HepG2 (cell line): ENCODE data around the gene PCDHA9. TPM values are rescaled to one million over a fixed set of nuclear protein-coding genes. Genes with fewer than 3 reads are reported as not detected.

Experiments
- ATAC-seq: fragments of 200-7000 bp; cut with Tn5 transposase; 3 replicates; pipeline ENCODE4 v1.9.1; 2020; ENCODE audit warnings: mild to moderate bottlenecking, moderate library complexity
- BruUV-seq: library from RNA; stranded (reverse); fragments of 400-500 nt; replicated peaks from 2 replicates; lab custom pipeline; 2021; lab: Mats Ljungman, UMichigan
- CTCF ChIA-PET: fragments of 300-600 bp; formaldehyde crosslinking; extraction: SDS; loops from one replicate; lab custom pipeline; 2021; ENCODE audit warnings: low total read pairs, inconsistent platforms, low intra/inter-chr PET ratio; lab: Yijun Ruan, JAX
- POLR2A ChIA-PET: fragments of 350-600 bp; sonication (Branson Sonifier 250); formaldehyde crosslinking; loops from one replicate; lab custom pipeline; 2020; ENCODE audit warnings: antibody characterized with exemption, inconsistent platforms; lab: Yijun Ruan, JAX
- DNase-seq: peaks from one replicate; pipeline ENCODE4 v3.0.0-alpha.2; 2015; ENCODE audit warnings: low spot score
- FAIRE-seq: peaks from 3 replicates; lab custom pipeline; 2011; peaks lifted over from hg19 to GRCh38; lab: Jason Lieb, UNC
- H2AFZ ChIP-seq: one replicate; pipeline ENCODE4 v1.6.1; 2011; ENCODE audit warnings: low read length, inconsistent platforms
- H3K27ac ChIP-seq: fragments of 300-600 bp; 3 replicates; pipeline ENCODE4 v1.8.0; 2011; ENCODE audit warnings: mixed run types, mild to moderate bottlenecking, mixed read lengths, low read length, inconsistent platforms; ENCODE audit not compliant: insufficient read depth; ENCODE audit errors: extremely low read length
- H3K27me3 ChIP-seq, 2 experiments: fragments of 200-600 bp in 1 of 2; 2 replicates in 1 of 2; 3 replicates in 1 of 2; pipeline versions ENCODE4 v1.6.0 to v1.8.0; 2011; ENCODE audit warnings: low read length in 2 of 2, mild to moderate bottlenecking in 2 of 2, moderate library complexity in 2 of 2, inconsistent platforms in 1 of 2; ENCODE audit not compliant: insufficient read depth in 2 of 2, control insufficient read depth in 1 of 2
- H3K36me3 ChIP-seq, 2 experiments: fragments of 200-600 bp in 1 of 2; replicated peaks in 1 of 2; 2 replicates in 1 of 2; 3 replicates in 1 of 2; pipeline versions ENCODE4 v1.5.1 to v1.8.0; 2011; ENCODE audit warnings: low read length in 2 of 2, inconsistent platforms in 1 of 2; ENCODE audit not compliant: insufficient read depth in 2 of 2, control insufficient read depth in 1 of 2
- H3K4me1 ChIP-seq: 2 replicates; pipeline ENCODE4 v1.5.1; 2012; ENCODE audit warnings: low read length, inconsistent platforms; ENCODE audit not compliant: insufficient read depth
- H3K4me2 ChIP-seq: 2 replicates; pipeline ENCODE4 v1.6.0; 2011; ENCODE audit warnings: low read depth, low read length, inconsistent platforms
- H3K4me3 ChIP-seq, 3 experiments: fragments of 200-600 bp in 1 of 3; sonication (generic), shearing (Covaris generic) in 1 of 3; replicated peaks in 1 of 3; 2 replicates each; pipeline ENCODE4 v1.5.1; 2011 to 2016; ENCODE audit warnings: low read length in 3 of 3, inconsistent platforms in 2 of 3, low read depth in 2 of 3, mild to moderate bottlenecking in 2 of 3, control low read depth in 1 of 3, mixed read lengths in 1 of 3; ENCODE audit not compliant: insufficient read depth in 1 of 3
- H3K79me2 ChIP-seq: one replicate; pipeline ENCODE4 v1.6.1; 2011; ENCODE audit warnings: low read length, inconsistent platforms; ENCODE audit not compliant: insufficient read depth
- H3K9ac ChIP-seq: 2 replicates; pipeline ENCODE4 v1.6.0; 2011; ENCODE audit warnings: mild to moderate bottlenecking, low read depth, low read length, inconsistent platforms; ENCODE audit not compliant: insufficient read depth
- H3K9me3 ChIP-seq: 2 replicates; pipeline ENCODE4 v1.5.1; 2012; ENCODE audit warnings: mild to moderate bottlenecking, low read length
- H4K20me1 ChIP-seq: 2 replicates; pipeline ENCODE4 v1.6.0; 2011; ENCODE audit warnings: inconsistent platforms, mild to moderate bottlenecking, low read length, moderate library complexity; ENCODE audit not compliant: insufficient read depth
- EED ChIP-seq: sonication (generic); formaldehyde crosslinking; IDR thresholded peaks from 2 replicates; pipeline ENCODE4 v1.5.0; 2020; ENCODE audit warnings: mild to moderate bottlenecking, missing genetic modification reagents
- MTF1 ChIP-seq: sonication (generic); formaldehyde crosslinking; IDR thresholded peaks from 2 replicates; pipeline ENCODE4 v1.5.0; 2020; ENCODE audit warnings: missing genetic modification reagents
- PITX1 ChIP-seq: sonication (generic); formaldehyde crosslinking; IDR thresholded peaks from 2 replicates; pipeline ENCODE4 v1.5.1; 2020; ENCODE audit warnings: mild to moderate bottlenecking, missing genetic modification reagents
- SNAI1 ChIP-seq: sonication (generic); formaldehyde crosslinking; IDR thresholded peaks from 2 replicates; pipeline ENCODE4 v1.5.0; 2020; ENCODE audit warnings: mild to moderate bottlenecking, missing genetic modification reagents, borderline replicate concordance
- U2AF1 ChIP-seq: fragments of 200-400 bp; formaldehyde crosslinking; optimal IDR thresholded peaks from 2 replicates; pipeline ENCODE3; 2017; ENCODE audit warnings: mild to moderate bottlenecking, low read depth, low read length
- ZBTB2 ChIP-seq: sonication (generic); formaldehyde crosslinking; IDR thresholded peaks from 2 replicates; pipeline ENCODE4 v1.8.0; 2022; ENCODE audit warnings: low read depth, missing genetic modification reagents
- ZNF276 ChIP-seq: sonication (generic); formaldehyde crosslinking; IDR thresholded peaks from 2 replicates; pipeline ENCODE4 v1.4.0; 2020; ENCODE audit warnings: mild to moderate bottlenecking, low read depth, missing genetic modification reagents
- ZNF44 ChIP-seq: sonication (generic); formaldehyde crosslinking; IDR thresholded peaks from 2 replicates; pipeline ENCODE4 v1.5.1; 2020; ENCODE audit warnings: mild to moderate bottlenecking, missing genetic modification reagents
- ZNF609 ChIP-seq: sonication (generic); formaldehyde crosslinking; IDR thresholded peaks from 2 replicates; pipeline ENCODE4 v1.4.0; 2020; ENCODE audit warnings: mild to moderate bottlenecking, missing genetic modification reagents, borderline replicate concordance
- ZNF710 ChIP-seq: sonication (generic); formaldehyde crosslinking; IDR thresholded peaks from 2 replicates; pipeline ENCODE4 v1.5.0; 2020; ENCODE audit warnings: mild to moderate bottlenecking, missing genetic modification reagents, borderline replicate concordance
- WGBS: methylation state at CpG from one replicate; pipeline ENCODE4 v1.1.6; 2017; ENCODE audit warnings: low lambda C conversion rate; 5-methylcytosine and 5-hydroxymethylcytosine counted together
- in situ Hi-C: cut with HindIII; loops from 2 replicates; pipeline ENCODE4 v1.10.0; 2017; ENCODE audit warnings: low pct_unique_long_range_greater_than_20kb; ENCODE audit not compliant: extremely low pct_ligation_motif_present
- intact Hi-C: fragments of 100-400 bp; cut with micrococcal nuclease; formaldehyde crosslinking; loops from one replicate; pipeline ENCODE4 v1.10.0; 2022; ENCODE audit not compliant: unreplicated experiment
- polyA plus RNA-seq, 8 experiments: library from polyadenylated mRNA; depleted of rRNA in 3 of 8; stranded (reverse) in 7 of 8; unstranded in 1 of 8; fragments of >200 nt; fragmentation: Illumina TruSeq in 4 of 8; extraction: Trizol in 4 of 8; gene quantifications; 2 replicates each; pipeline versions ENCODE4 v1.2.1 to v1.2.3, GENCODE V29; 2011 to 2016; ENCODE audit warnings: low read depth in 4 of 8, missing spikeins in 1 of 8, mixed read lengths in 1 of 8; ENCODE audit not compliant: insufficient read depth in 1 of 8
- total RNA-seq, 5 experiments: library from RNA; depleted of rRNA; stranded (reverse); fragments of >200 nt; fragmentation: Illumina TruSeq; extraction: Trizol; gene quantifications; 2 replicates each; pipeline ENCODE4 v1.2.3, GENCODE V29; 2016; ENCODE audit warnings: low read depth in 1 of 5

PCDHA9 gene
- total and polyA plus RNA-seq, 2 of the 13 experiments (the other 11 are each of a cell fraction or from before 2014, with no cell fraction given), result 0.03 TPM; not detected in 1

DNA sequence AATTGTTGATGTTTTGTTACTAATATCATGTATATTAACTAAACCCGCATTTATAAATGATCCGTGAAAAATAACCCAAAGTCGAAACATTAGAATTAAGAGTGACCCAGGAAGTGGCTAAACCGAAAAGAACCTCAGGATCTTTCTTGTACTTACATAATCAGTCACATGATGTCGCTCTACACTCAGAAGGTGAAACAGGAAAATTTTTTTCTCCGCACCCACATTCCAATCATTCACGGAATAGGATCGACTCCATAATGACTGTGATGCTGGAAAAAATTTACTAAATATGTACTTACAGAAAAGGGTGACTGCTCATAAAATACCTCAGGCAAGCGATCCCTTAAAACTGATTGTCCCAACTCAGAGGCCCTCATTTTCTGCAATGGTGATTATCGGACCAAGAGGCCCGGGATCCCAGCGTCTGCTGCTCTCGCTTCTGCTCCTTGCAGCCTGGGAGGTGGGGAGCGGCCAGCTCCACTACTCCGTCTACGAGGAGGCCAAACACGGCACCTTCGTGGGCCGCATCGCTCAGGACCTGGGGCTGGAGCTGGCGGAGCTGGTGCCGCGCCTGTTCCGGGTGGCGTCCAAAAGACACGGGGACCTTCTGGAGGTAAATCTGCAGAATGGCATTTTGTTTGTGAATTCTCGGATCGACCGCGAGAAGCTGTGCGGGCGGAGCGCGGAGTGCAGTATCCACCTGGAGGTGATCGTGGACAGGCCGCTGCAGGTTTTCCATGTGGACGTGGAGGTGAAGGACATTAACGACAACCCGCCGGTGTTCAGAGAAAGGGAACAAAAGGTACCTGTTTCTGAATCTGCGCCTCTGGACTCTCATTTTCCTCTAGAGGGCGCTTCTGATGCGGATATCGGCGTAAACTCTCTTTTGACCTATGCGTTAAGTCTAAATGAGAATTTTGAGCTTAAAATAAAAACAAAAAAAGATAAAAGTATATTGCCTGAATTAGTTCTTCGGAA, 27.2 kb downstream of the PCDHA9 start, which contains the start of gene PCDHA12:
Gene PCDHA12 (plus strand): TSS at position 224 of the 981 bp plus-strand sequence. CDS start 165 bp downstream, at position 389.
- Histone ChIP-seq H3K4me1 (no peaks in the 10 kb centered on the region), H3K4me2 (no peak within 1 kb of the TSS), H3K79me2 (no peaks in the 10 kb centered on the region), H4K20me1 (no peaks in the 10 kb centered on the region), H3K4me3 (no peak within 1 kb of the TSS), H3K9me3 (no peaks in the 10 kb centered on the region), H3K36me3 (no peaks in the 10 kb centered on the region), H3K27me3 (no peaks in the 10 kb centered on the region), H2AFZ (no peak within 1 kb of the TSS), H3K9ac (no peak within 1 kb of the TSS), H3K27ac (no peak within 1 kb of the TSS)
- TF ChIP-seq ZNF44 (CRISPR knock-in tag) (no peak), ZNF710 (CRISPR knock-in tag) (no peak), PITX1 (CRISPR knock-in tag) (no peak), SNAI1 (no peak), MTF1 (CRISPR knock-in tag) (no peak), ZBTB2 (CRISPR knock-in tag) (no peak), EED (no peak), U2AF1 (no peak), ZNF276 (CRISPR knock-in tag) (no peak), ZNF609 (CRISPR knock-in tag) (no peak)
- ChIA-PET POLR2A (no interaction called here), CTCF (no interaction called here)
- no TSS peak for BruUV-seq
- ATAC-seq (no peak), DNase-seq (no peak), FAIRE-seq (no peak)
- intact Hi-C loops (no loop called here), in situ Hi-C loops (no loop called here)
- 65% methylated on average over 45 of the region's 47 CpGs for WGBS
